Vagina (tissue), 2 donors: Measurements from ENCODE around the gene KRTAP5-2. TPM values are rescaled to one million over a fixed set of nuclear protein-coding genes. Genes with fewer than 3 reads are reported as not detected.

Experiments used
- DNase-seq, 2 donors: peaks; one replicate each; pipeline ENCODE4 v3.0.0-alpha.2; 2017; ENCODE audit errors: extremely low spot score in 2 of 2
- H3K27ac ChIP-seq: fragments of 200-600 bp; sonication (generic); one replicate; pipeline ENCODE4 v1.5.1; 2019
- H3K27me3 ChIP-seq: fragments of 200-600 bp; sonication (generic); one replicate; pipeline ENCODE4 v1.5.1; 2019
- H3K36me3 ChIP-seq, 2 donors: fragments of 200-600 bp; sonication (generic); one replicate each; pipeline ENCODE4 v1.5.1; 2017 to 2019
- H3K4me1 ChIP-seq: fragments of 200-600 bp; sonication (generic); one replicate; pipeline ENCODE4 v1.5.1; 2019
- H3K4me3 ChIP-seq, 2 donors: fragments of 200-600 bp; sonication (generic); 1 replicate in 1 of 2; 2 replicates in 1 of 2; pipeline ENCODE4 v1.5.1; 2016 to 2019
- H3K9me3 ChIP-seq: fragments of 200-600 bp; sonication (generic); one replicate; pipeline ENCODE4 v1.5.1; 2019
- CTCF ChIP-seq, 3 experiments: fragments of 450-650 bp in 2 of 3; fragments of 200-600 bp in 1 of 3; sonication (generic) in 1 of 3; IDR thresholded peaks; one replicate each; pipeline ENCODE4 v1.5.1; 2017 to 2019; ENCODE audit warnings: antibody characterized with exemption in 3 of 3, mild to moderate bottlenecking in 2 of 3, moderate library complexity in 2 of 3
- POLR2A ChIP-seq, 2 donors: fragments of 450-650 bp; IDR thresholded peaks; one replicate each; pipeline ENCODE4 v1.6.1; 2017; ENCODE audit warnings: antibody characterized with exemption in 2 of 2, mild to moderate bottlenecking in 2 of 2, moderate library complexity in 2 of 2
- POLR2AphosphoS5 ChIP-seq, 2 donors: sonication (generic); formaldehyde crosslinking; IDR thresholded peaks; one replicate each; pipeline ENCODE4 v1.9.0; 2017; ENCODE audit warnings: antibody characterized with exemption in 2 of 2, mild to moderate bottlenecking in 2 of 2, low read depth in 1 of 2; ENCODE audit not compliant: insufficient read depth in 1 of 2
- intact Hi-C: fragments of 100-400 bp; cut with DNase I; formaldehyde crosslinking; loops from one replicate; pipeline ENCODE4 v1.15.1; 2023
- total RNA-seq: library from RNA; depleted of rRNA; stranded (reverse); fragments of >200 nt; gene quantifications from one replicate; pipeline ENCODE4 v1.2.3, GENCODE V29; 2016

KRTAP5-2 gene
- total RNA-seq, 1 donor from 2014 or later = not detected

- DNase-seq = no peak
- intact Hi-C loops = no loop called here
- TF ChIP-seq CTCF (IDR thresholded peaks at IDR 0.05) (no peak), POLR2A (IDR thresholded peaks at IDR 0.05) (no peak), POLR2AphosphoS5 (IDR thresholded peaks at IDR 0.05; ENCODE audit: insufficient read depth in 1 of 2, low read depth in 1 of 2) (no peak)
- no peak overlapping the region for H3K4me3 ChIP-seq
- H3K27ac ChIP-seq = no peak overlapping the region
- H3K27me3 ChIP-seq = no peaks in the 10 kb centered on the region
- no peaks in the 10 kb centered on the region for H3K36me3 ChIP-seq
- no peaks in the 10 kb centered on the region for H3K9me3 ChIP-seq
- no peaks in the 10 kb centered on the region for H3K4me1 ChIP-seq
Measured at GRCh38 chr11:1639102-1639620, 41.1 kb upstream of the KRTAP5-2 start.

- H3K27me3 ChIP-seq = no peaks in the 10 kb centered on the region
- H3K9me3 ChIP-seq = no peaks in the 10 kb centered on the region
- H3K4me1 ChIP-seq = no peaks in the 10 kb centered on the region
- no peak for TF ChIP-seq CTCF (IDR thresholded peaks at IDR 0.05)
- no peak for TF ChIP-seq POLR2AphosphoS5 (IDR thresholded peaks at IDR 0.05; ENCODE audit: insufficient read depth in 1 of 2, low read depth in 1 of 2)
- no peak for TF ChIP-seq POLR2A (IDR thresholded peaks at IDR 0.05)
- no peak overlapping the region for H3K27ac ChIP-seq
- H3K36me3 ChIP-seq = no peaks in the 10 kb centered on the region
- DNase-seq = no peak
- no peak overlapping the region for H3K4me3 ChIP-seq
- intact Hi-C loops = no loop called here
Measured at GRCh38 chr11:1638344-1638743, 40.2 kb upstream of the KRTAP5-2 start.

- H3K27me3 ChIP-seq = no peaks in the 10 kb centered on the region
Measured at GRCh38 chr11:1637628-1638027, 39.5 kb upstream of the KRTAP5-2 start.

GRCh38 chr11:1636291-1636950 is 38.3 kb upstream of the KRTAP5-2 start:
- Histone ChIP-seq H3K9me3 (no peaks in the 10 kb centered on the region), H3K36me3 (no peaks in the 10 kb centered on the region), H3K4me1 (no peaks in the 10 kb centered on the region), H3K27me3 (no peaks in the 10 kb centered on the region), H3K27ac (no peak overlapping the region), H3K4me3 (no peak overlapping the region)
- no peak for TF ChIP-seq POLR2AphosphoS5 (IDR thresholded peaks at IDR 0.05; ENCODE audit: insufficient read depth in 1 of 2, low read depth in 1 of 2)
- TF ChIP-seq POLR2A (IDR thresholded peaks at IDR 0.05) = no peak
- TF ChIP-seq CTCF (IDR thresholded peaks at IDR 0.05) = no peak
- intact Hi-C loops = no loop called here
- DNase-seq = no peak

More at GRCh38 chr11:1637628-1638027, 39.5 kb upstream of the KRTAP5-2 start:
- no peak for TF ChIP-seq CTCF (IDR thresholded peaks at IDR 0.05)
- TF ChIP-seq POLR2AphosphoS5 (IDR thresholded peaks at IDR 0.05; ENCODE audit: insufficient read depth in 1 of 2, low read depth in 1 of 2) = no peak
- TF ChIP-seq POLR2A (IDR thresholded peaks at IDR 0.05) = no peak
- Histone ChIP-seq H3K27ac (no peak overlapping the region), H3K4me1 (no peaks in the 10 kb centered on the region), H3K36me3 (no peaks in the 10 kb centered on the region), H3K9me3 (no peaks in the 10 kb centered on the region), H3K4me3 (no peak overlapping the region)
- DNase-seq = no peak
- intact Hi-C loops = no loop called here

- Histone ChIP-seq H3K9me3 (no peaks in the 10 kb centered on the region), H3K27me3 (no peaks in the 10 kb centered on the region), H3K27ac (no peak overlapping the region), H3K36me3 (no peaks in the 10 kb centered on the region), H3K4me3 (no peak overlapping the region), H3K4me1 (no peaks in the 10 kb centered on the region)
- intact Hi-C loops = no loop called here
- no peak for DNase-seq
- TF ChIP-seq CTCF (IDR thresholded peaks at IDR 0.05) (no peak), POLR2AphosphoS5 (IDR thresholded peaks at IDR 0.05; ENCODE audit: insufficient read depth in 1 of 2, low read depth in 1 of 2) (no peak), POLR2A (IDR thresholded peaks at IDR 0.05) (no peak)
Measured at GRCh38 chr11:1633864-1634263, 35.8 kb upstream of the KRTAP5-2 start.
